ENCODE results near the gene NFKBIZ.

The NFKBIZ gene

GRCh38 chr3:101827211-101828174, 21.8 kb upstream of the NFKBIZ start:
- DNase-seq (ENCODE audit: low read depth in 3 of 3): peak; percentile 60 to 84 (median 76)

GRCh38 chr3:101828276-101828675, 21.0 kb upstream of the NFKBIZ start:
- no peak for DNase-seq (ENCODE audit: low read depth in 3 of 3)

- peak in 2 of 3 experiments; percentile 32 to 48 for DNase-seq (ENCODE audit: low read depth in 3 of 3)
Measured at GRCh38 chr3:101828691-101829436, 20.4 kb upstream of the NFKBIZ start.

- DNase-seq (ENCODE audit: low read depth in 3 of 3): no peak
Measured at GRCh38 chr3:101829437-101829830, 19.9 kb upstream of the NFKBIZ start.

GRCh38 chr3:101829874-101830273, 19.4 kb upstream of the NFKBIZ start:
- no peak for DNase-seq (ENCODE audit: low read depth in 3 of 3)

- DNase-seq (ENCODE audit: low read depth in 3 of 3): no peak
Measured at GRCh38 chr3:101833446-101833974, 15.8 kb upstream of the NFKBIZ start.

GRCh38 chr3:101835676-101836075, 13.6 kb upstream of the NFKBIZ start:
- DNase-seq (ENCODE audit: low read depth in 3 of 3): no peak

- no peak for DNase-seq (ENCODE audit: low read depth in 3 of 3)
Measured at GRCh38 chr3:101836160-101836559, 13.2 kb upstream of the NFKBIZ start.

GRCh38 chr3:101836652-101837598, 12.4 kb upstream of the NFKBIZ start:
- DNase-seq (ENCODE audit: low read depth in 3 of 3): no peak

GRCh38 chr3:101838691-101839090, 10.6 kb upstream of the NFKBIZ start:
- no peak for DNase-seq (ENCODE audit: low read depth in 3 of 3)

- no peak for DNase-seq (ENCODE audit: low read depth in 3 of 3)
Measured at GRCh38 chr3:101840066-101840465, 9.2 kb upstream of the NFKBIZ start.

GRCh38 chr3:101842245-101842934, 6.9 kb upstream of the NFKBIZ start:
- DNase-seq (ENCODE audit: low read depth in 3 of 3): no peak

- no peak for DNase-seq (ENCODE audit: low read depth in 3 of 3)
Measured at GRCh38 chr3:101842935-101843330, 6.4 kb upstream of the NFKBIZ start.

GRCh38 chr3:101845425-101845824, 3.9 kb upstream of the NFKBIZ start:
- DNase-seq (ENCODE audit: low read depth in 3 of 3): no peak

- no peak for DNase-seq (ENCODE audit: low read depth in 3 of 3)
Measured at GRCh38 chr3:101846709-101847108, 2.6 kb upstream of the NFKBIZ start.

- DNase-seq (ENCODE audit: low read depth in 3 of 3): no peak
Measured at GRCh38 chr3:101847328-101847727, 2.0 kb upstream of the NFKBIZ start.

GRCh38 chr3:101848326-101848725, 988 bp upstream of the NFKBIZ start:
- DNase-seq (ENCODE audit: low read depth in 3 of 3): no peak

- peak; percentile 22 to 49 (median 22) for DNase-seq (ENCODE audit: low read depth in 3 of 3)
Measured at GRCh38 chr3:101849714-101850245, 466 bp downstream of the NFKBIZ start.

GRCh38 chr3:101850246-101851051, 1.1 kb downstream of the NFKBIZ start:
- peak; percentile 11 to 43 (median 39) for DNase-seq (ENCODE audit: low read depth in 3 of 3)
